Neural cell (in vitro differentiated cells): Measurements from ENCODE around the gene DPP9. TPM values are rescaled to one million over a fixed set of nuclear protein-coding genes. Genes with fewer than 3 reads are reported as not detected.

Source experiments
- H2AFZ ChIP-seq: fragments of 200-600, 300-800 bp; sonication (generic), shearing (Covaris generic); 2 replicates; pipeline ENCODE4 v1.6.0; 2014; ENCODE audit warnings: low read depth, mild to moderate bottlenecking, antibody characterized with exemption, low read length, moderate library complexity
- H3F3A ChIP-seq: fragments of 200-600 bp; shearing (Covaris generic); 2 replicates; pipeline ENCODE4 v1.6.1; 2016; ENCODE audit warnings: mild to moderate bottlenecking, moderate library complexity, mixed read lengths, antibody characterized with exemption, low read length; ENCODE audit not compliant: insufficient read depth, poor library complexity, severe bottlenecking
- H3K27ac ChIP-seq: fragments of 200-600, 300-800 bp; sonication (generic), shearing (Covaris generic); 2 replicates; pipeline ENCODE4 v1.5.1; 2014; ENCODE audit warnings: mild to moderate bottlenecking, low read length, moderate library complexity
- H3K27me3 ChIP-seq: fragments of 300-800, 200-600 bp; sonication (generic), shearing (Covaris generic); 2 replicates; pipeline ENCODE4 v1.6.0; 2014; ENCODE audit warnings: mild to moderate bottlenecking, low read depth, low read length, moderate library complexity; ENCODE audit not compliant: insufficient read depth
- H3K36me3 ChIP-seq: fragments of 300-800, 200-600 bp; sonication (generic), shearing (Covaris generic); 2 replicates; pipeline ENCODE4 v1.5.1; 2014; ENCODE audit warnings: mild to moderate bottlenecking, antibody characterized with exemption, low read length, moderate library complexity; ENCODE audit not compliant: insufficient read depth
- H3K4me2 ChIP-seq: fragments of 300-800, 200-600 bp; sonication (generic), shearing (Covaris generic); 2 replicates; pipeline ENCODE4 v1.6.0; 2014; ENCODE audit warnings: mild to moderate bottlenecking, low read length
- H3K4me3 ChIP-seq: fragments of 300-800, 200-600 bp; sonication (generic), shearing (Covaris generic); 2 replicates; pipeline ENCODE4 v1.5.1; 2014; ENCODE audit warnings: mild to moderate bottlenecking, low read length, moderate library complexity
- H3K79me2 ChIP-seq: fragments of 200-600 bp; shearing (Covaris generic); replicated peaks from 2 replicates; pipeline ENCODE4 v1.6.0; 2014; ENCODE audit warnings: mild to moderate bottlenecking, low read length, moderate library complexity; ENCODE audit not compliant: insufficient read depth
- H3K9ac ChIP-seq: fragments of 300-800, 200-600 bp; sonication (generic), shearing (Covaris generic); 2 replicates; pipeline ENCODE4 v1.6.1; 2016; ENCODE audit warnings: mild to moderate bottlenecking, low read length, mixed read lengths
- H3K9me2 ChIP-seq: fragments of 200-600 bp; shearing (Covaris generic); 2 replicates; pipeline ENCODE4 v1.6.1; 2016; ENCODE audit warnings: mild to moderate bottlenecking, low read length, mixed read lengths; ENCODE audit not compliant: insufficient read depth
- H3K9me3 ChIP-seq: fragments of 200-600, 300-800 bp; sonication (generic), shearing (Covaris generic); 2 replicates; pipeline ENCODE4 v1.6.1; 2016; ENCODE audit warnings: mild to moderate bottlenecking, mixed run types, low read length, moderate library complexity, mixed read lengths
- H4K20me1 ChIP-seq: fragments of 200-600 bp; shearing (Covaris generic); 2 replicates; pipeline ENCODE4 v1.6.1; 2016; ENCODE audit warnings: mild to moderate bottlenecking, mixed run types; ENCODE audit not compliant: insufficient read depth
- CTCF ChIP-seq: fragments of 450-650 bp; IDR thresholded peaks from 2 replicates; pipeline ENCODE4 v1.5.1; 2014; ENCODE audit warnings: antibody characterized with exemption, mild to moderate bottlenecking, moderate library complexity; ENCODE audit not compliant: poor library complexity, severe bottlenecking
- EP300 ChIP-seq: fragments of 450-650 bp; conservative IDR thresholded peaks from 2 replicates; pipeline ENCODE4 v1.6.1; 2014; ENCODE audit warnings: antibody characterized with exemption, mild to moderate bottlenecking, moderate library complexity; ENCODE audit not compliant: poor library complexity, severe bottlenecking
- EZH2 ChIP-seq: fragments of 200-600, 300-800 bp; shearing (Covaris generic), sonication (generic); IDR thresholded peaks from 2 replicates; pipeline ENCODE4 v1.6.1; 2014; ENCODE audit warnings: antibody characterized with exemption, low read length, borderline replicate concordance, mild to moderate bottlenecking; ENCODE audit not compliant: insufficient read depth, poor library complexity, severe bottlenecking
- MXI1 ChIP-seq: fragments of 450-650 bp; conservative IDR thresholded peaks from 2 replicates; pipeline ENCODE4 v1.6.1; 2014; ENCODE audit warnings: antibody characterized with exemption, mild to moderate bottlenecking; ENCODE audit not compliant: poor library complexity, severe bottlenecking
- POLR2AphosphoS5 ChIP-seq: IDR thresholded peaks from 2 replicates; pipeline ENCODE4 v1.6.1; 2012
- RAD21 ChIP-seq: fragments of 450-650 bp; conservative IDR thresholded peaks from 2 replicates; pipeline ENCODE4 v1.6.1; 2014; ENCODE audit warnings: antibody characterized with exemption, mild to moderate bottlenecking, moderate library complexity
- REST ChIP-seq: IDR thresholded peaks from 2 replicates; pipeline ENCODE4 v1.6.1; 2012; ENCODE audit warnings: borderline replicate concordance
- SMC3 ChIP-seq: fragments of 450-650 bp; conservative IDR thresholded peaks from 2 replicates; pipeline ENCODE4 v1.6.1; 2014; ENCODE audit warnings: antibody characterized with exemption, mild to moderate bottlenecking, moderate library complexity; ENCODE audit not compliant: poor library complexity
- TAF1 ChIP-seq: IDR thresholded peaks from 2 replicates; pipeline ENCODE4 v1.6.1; 2012; ENCODE audit warnings: low read depth
- polyA plus RNA-seq: library from polyadenylated mRNA; depleted of rRNA; stranded (reverse); fragments of >200 nt; gene quantifications from 2 replicates; pipeline ENCODE4 v1.2.3, GENCODE V29; 2014

The DPP9 gene
- polyA plus RNA-seq, 1 donor from 2014 or later: 11.7 TPM

- Histone ChIP-seq H3K9me3 (no peaks in the 10 kb centered on the region), H2AFZ (no peak overlapping the region), H4K20me1 (no peaks in the 10 kb centered on the region), H3F3A (no peaks in the 10 kb centered on the region), H3K79me2 (no peaks in the 10 kb centered on the region), H3K9me2 (no peaks in the 10 kb centered on the region), H3K4me3 (no peak overlapping the region), H3K4me2 (no peak overlapping the region), H3K9ac (no peak overlapping the region), H3K27me3 (no peaks in the 10 kb centered on the region), H3K36me3 (no peaks in the 10 kb centered on the region), H3K27ac (no peak overlapping the region)
- no peak for TF ChIP-seq TAF1
- no peak for TF ChIP-seq RAD21
Observed at GRCh38 chr19:4673216-4673615, 50.4 kb downstream of the DPP9 start.

- TF ChIP-seq REST (no peak), POLR2AphosphoS5 (no peak), SMC3 (no peak), CTCF (no peak), EP300 (no peak), EZH2 (no peak), TAF1 (no peak), MXI1 (no peak), RAD21 (no peak)
- Histone ChIP-seq H3K27ac (no peak overlapping the region), H3K79me2 (no peaks in the 10 kb centered on the region), H3K4me2 (no peak overlapping the region), H2AFZ (no peak overlapping the region), H3K9me3 (no peaks in the 10 kb centered on the region), H4K20me1 (no peaks in the 10 kb centered on the region), H3K9ac (no peak overlapping the region), H3K36me3 (no peaks in the 10 kb centered on the region), H3K27me3 (no peaks in the 10 kb centered on the region), H3K4me3 (no peak overlapping the region), H3F3A (no peaks in the 10 kb centered on the region), H3K9me2 (no peaks in the 10 kb centered on the region)
Observed at GRCh38 chr19:4671185-4671851, 52.3 kb downstream of the DPP9 start.
